Epithelial cell of esophagus (primary cell): ENCODE data around the gene KDR.
A peak's percentile ranks its signal among the peaks of the same experiment; 100 is the strongest.

Experiments
- DNase-seq: peaks from one replicate; pipeline ENCODE4 v3.0.0; 2010; ENCODE audit warnings: low read depth
- H3K4me3 ChIP-seq: 2 replicates; pipeline ENCODE4 v1.5.1; 2011; ENCODE audit warnings: mild to moderate bottlenecking, low read length, control low read depth
- TF ChIP-seq, protein P1 (sequence below): IDR thresholded peaks from 2 replicates; pipeline ENCODE4 v1.5.1; 2011; ENCODE audit warnings: low read depth, mild to moderate bottlenecking, low read length, control low read depth, inconsistent platforms; ENCODE audit not compliant: insufficient read depth; ENCODE audit errors: missing control alignments

The KDR gene

DNA sequence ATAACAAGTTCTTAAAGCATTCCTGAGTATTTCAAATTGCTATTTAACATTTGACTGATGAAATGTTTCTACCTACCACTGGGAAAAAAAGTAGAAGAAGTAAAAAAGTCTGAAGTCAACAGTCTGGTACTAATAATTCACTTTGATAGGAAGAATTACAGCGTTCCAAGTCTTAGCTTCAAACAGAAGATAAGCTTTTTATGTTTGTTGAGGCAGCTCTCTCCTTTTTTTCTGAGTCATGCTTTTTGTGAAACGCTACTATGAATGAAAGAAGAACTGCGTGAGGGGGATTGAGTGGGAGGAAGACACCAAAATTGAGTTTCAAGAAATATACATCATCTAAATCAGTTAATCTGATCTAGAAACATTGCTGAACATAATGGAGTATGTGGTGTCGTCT is 13.0 kb upstream of the KDR start:
- DNase-seq: no peak
- H3K4me3 ChIP-seq: no peak overlapping the region
- TF ChIP-seq, protein P1, sequence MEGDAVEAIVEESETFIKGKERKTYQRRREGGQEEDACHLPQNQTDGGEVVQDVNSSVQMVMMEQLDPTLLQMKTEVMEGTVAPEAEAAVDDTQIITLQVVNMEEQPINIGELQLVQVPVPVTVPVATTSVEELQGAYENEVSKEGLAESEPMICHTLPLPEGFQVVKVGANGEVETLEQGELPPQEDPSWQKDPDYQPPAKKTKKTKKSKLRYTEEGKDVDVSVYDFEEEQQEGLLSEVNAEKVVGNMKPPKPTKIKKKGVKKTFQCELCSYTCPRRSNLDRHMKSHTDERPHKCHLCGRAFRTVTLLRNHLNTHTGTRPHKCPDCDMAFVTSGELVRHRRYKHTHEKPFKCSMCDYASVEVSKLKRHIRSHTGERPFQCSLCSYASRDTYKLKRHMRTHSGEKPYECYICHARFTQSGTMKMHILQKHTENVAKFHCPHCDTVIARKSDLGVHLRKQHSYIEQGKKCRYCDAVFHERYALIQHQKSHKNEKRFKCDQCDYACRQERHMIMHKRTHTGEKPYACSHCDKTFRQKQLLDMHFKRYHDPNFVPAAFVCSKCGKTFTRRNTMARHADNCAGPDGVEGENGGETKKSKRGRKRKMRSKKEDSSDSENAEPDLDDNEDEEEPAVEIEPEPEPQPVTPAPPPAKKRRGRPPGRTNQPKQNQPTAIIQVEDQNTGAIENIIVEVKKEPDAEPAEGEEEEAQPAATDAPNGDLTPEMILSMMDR: no peak

DNA sequence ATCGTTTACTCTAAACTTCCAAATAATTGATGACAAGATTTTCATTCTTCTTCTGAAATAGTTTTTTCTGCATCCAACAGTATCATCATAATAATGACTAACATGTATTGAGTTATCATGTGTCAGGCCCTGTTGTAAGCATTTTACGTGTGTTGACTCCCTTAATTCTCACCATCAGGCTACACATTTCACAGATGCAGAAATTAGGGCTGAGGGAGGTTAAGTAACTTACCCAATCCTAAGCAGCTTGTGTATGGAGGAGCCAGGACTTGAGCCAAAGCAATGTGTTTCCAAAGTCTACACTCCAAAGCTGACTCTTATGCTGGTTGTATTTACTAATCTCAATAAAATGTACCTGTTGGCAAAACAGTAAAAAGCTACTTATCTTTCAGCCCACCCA is 11.2 kb upstream of the KDR start:
- H3K4me3 ChIP-seq: no peak overlapping the region
- TF ChIP-seq, protein P1: no peak
- DNase-seq: no peak

DNA sequence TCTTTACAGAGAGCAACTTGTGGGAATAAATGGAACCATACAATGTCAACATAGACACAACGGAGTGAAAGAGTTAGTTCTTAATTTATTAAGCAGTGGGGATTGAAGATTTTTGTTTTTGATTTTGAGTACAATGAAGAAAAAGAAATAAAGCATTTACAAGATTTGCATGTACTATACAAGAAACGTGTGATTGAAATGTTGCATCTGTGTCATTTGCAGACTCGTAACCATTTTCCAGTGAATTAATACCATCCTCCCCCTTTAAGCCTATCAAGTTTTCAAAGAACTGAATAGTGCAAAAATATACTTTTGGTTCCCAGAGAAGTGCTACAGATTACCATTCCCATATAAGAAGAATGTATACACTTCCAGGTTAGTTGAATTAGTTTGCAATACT is 8.6 kb upstream of the KDR start:
- no peak overlapping the region for H3K4me3 ChIP-seq
- no peak for DNase-seq
- TF ChIP-seq, protein P1: no peak

DNA sequence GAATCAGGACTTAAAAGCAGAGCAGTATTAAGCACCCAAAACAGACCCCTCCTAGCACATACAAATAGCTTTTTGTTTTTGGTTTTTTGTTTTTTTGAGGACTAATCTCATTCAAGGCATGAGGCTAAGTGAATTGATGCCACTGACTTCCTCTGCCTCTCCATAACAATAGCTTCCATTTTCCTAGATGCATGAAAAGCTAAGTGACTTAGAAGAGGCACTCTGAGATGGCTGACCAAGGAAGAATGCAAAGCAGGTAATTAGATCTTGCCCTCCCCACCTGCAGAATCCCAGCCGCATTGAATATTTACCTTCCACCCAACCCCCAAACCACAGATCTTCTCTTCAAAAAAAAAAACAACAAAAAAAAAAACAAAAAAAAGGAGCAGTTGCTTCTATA is 7.4 kb upstream of the KDR start:
- DNase-seq: no peak
- TF ChIP-seq, protein P1: no peak
- no peak overlapping the region for H3K4me3 ChIP-seq

DNA sequence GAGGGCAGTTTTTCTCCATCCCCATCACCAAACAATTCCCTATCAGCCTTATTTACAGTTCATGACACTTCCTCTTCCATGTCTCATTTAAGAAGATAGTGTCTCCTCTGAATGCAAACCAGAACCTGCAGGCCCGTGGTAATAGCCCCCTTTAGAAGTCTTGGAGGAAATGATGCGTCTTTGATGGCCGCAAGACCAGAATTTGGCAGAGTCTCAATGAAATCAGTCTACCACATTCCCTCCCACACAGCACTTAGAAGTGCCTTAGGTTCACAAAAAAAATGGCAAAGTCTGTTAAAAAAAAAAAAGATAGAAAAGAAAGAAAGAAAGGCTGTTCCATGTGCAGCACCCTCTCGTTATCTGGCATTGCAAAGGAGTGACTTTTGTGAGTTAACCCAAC is 2.1 kb upstream of the KDR start:
- DNase-seq: no peak
- TF ChIP-seq, protein P1: no peak
- H3K4me3 ChIP-seq: no peak overlapping the region

DNA sequence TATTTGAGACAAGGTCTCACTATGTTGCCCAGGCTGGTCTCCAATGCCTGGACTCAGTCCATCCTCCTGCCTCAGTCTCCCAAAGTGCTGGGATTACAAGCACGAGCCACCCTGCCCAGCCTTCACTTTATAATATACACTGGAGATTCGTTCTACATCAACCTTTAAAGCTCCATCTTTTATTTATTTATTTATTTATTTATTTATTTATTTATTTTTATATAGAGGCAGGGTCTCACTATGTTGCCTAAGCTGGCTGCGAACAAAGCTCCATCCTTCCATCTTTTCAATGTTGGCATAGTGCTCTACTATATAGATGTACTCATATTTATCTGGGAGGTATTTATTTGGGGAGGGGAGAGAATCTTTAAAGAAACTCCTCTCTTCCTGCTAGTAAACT is 1.7 kb upstream of the KDR start:
- no peak overlapping the region for H3K4me3 ChIP-seq
- no peak for DNase-seq
- TF ChIP-seq, protein P1: no peak

DNA sequence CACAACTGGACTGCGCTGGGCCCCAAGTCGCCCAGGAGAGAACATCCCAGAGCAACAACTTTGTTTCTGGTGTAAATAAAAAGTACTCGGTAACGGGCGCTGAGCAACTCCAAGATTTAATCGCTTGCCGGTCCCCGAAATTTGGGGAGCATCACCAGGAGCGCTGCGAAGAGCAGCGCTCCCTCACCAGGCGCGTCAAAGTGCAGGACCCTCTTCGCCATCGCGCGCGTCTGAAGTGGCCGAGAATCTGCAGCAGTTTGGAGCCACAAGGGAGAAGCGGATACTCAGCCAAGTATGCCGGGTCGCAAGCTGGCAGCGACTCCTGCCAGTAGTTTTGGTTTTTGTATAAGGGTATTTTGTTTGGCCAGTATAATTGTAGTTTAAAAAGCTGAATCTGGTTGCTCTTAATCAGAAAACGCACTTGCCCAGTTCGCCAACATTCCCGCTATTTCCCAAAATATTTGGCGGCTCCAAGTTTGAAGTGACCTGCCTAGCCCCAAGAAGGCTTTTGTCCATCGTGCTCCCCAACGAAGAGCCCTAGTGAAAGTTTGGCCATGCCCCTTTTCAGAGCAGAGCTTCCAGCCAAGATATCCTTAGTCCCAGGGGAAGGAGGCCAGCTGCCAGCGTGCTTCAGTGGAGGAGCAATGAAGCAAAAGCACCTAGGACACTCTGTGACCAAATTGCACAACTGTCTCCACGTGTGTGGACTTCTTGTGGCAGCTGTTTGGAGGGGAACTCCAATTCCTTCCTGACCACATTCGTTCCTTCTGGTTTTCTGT is 557 bp upstream of the KDR start:
- no peak for DNase-seq
- TF ChIP-seq, protein P1: no peak
- H3K4me3 ChIP-seq: peak overlapping the region; percentile 39
